HepG2 (cell line): Measurements from ENCODE around the gene MLST8. TPM values are rescaled to one million over a fixed set of nuclear protein-coding genes. Genes with fewer than 3 reads are reported as not detected.

ENCODE experiments used
- AKAP8 ChIP-seq: sonication (generic); formaldehyde crosslinking; IDR thresholded peaks from 2 replicates; pipeline ENCODE4 v1.5.1; 2020; ENCODE audit warnings: mild to moderate bottlenecking, missing genetic modification reagents
- CCDC6 ChIP-seq: sonication (generic); formaldehyde crosslinking; IDR thresholded peaks from 2 replicates; pipeline ENCODE4 v1.8.1; 2022; ENCODE audit warnings: mild to moderate bottlenecking, missing genetic modification reagents, moderate library complexity
- CREM ChIP-seq, 2 experiments: sonication (generic) in 1 of 2; formaldehyde crosslinking in 1 of 2; IDR thresholded peaks; 2 replicates each; pipeline versions ENCODE4 v1.4.0 to v1.6.1; 2016 to 2020; ENCODE audit warnings: antibody characterized with exemption in 1 of 2, mild to moderate bottlenecking in 1 of 2, missing genetic modification reagents in 1 of 2
- FOXK1 ChIP-seq: sonication (generic); formaldehyde crosslinking; IDR thresholded peaks from 2 replicates; pipeline ENCODE4 v1.4.0; 2020; ENCODE audit warnings: low read depth, missing genetic modification reagents, borderline replicate concordance
- GABPA ChIP-seq, 2 experiments: IDR thresholded peaks; 2 replicates each; pipeline ENCODE4 v1.6.1; 2011 to 2016; ENCODE audit warnings: low read depth in 2 of 2, low read length in 1 of 2, missing biosample characterization in 1 of 2, missing genetic modification characterization in 1 of 2
- KLF15 ChIP-seq: sonication (generic); formaldehyde crosslinking; IDR thresholded peaks from 2 replicates; pipeline ENCODE4 v1.8.1; 2023; ENCODE audit warnings: borderline replicate concordance, mild to moderate bottlenecking, inconsistent platforms, missing genetic modification reagents, mixed read lengths
- KLF9 ChIP-seq: IDR thresholded peaks from 2 replicates; pipeline ENCODE4 v1.6.1; 2016; ENCODE audit warnings: low read depth
- MTF2 ChIP-seq: sonication (generic); formaldehyde crosslinking; IDR thresholded peaks from 2 replicates; pipeline ENCODE4 v1.5.0; 2020; ENCODE audit warnings: missing genetic modification reagents, borderline replicate concordance
- NR0B2 ChIP-seq: sonication (generic); formaldehyde crosslinking; IDR thresholded peaks from 2 replicates; pipeline ENCODE4 v1.4.0; 2020; ENCODE audit warnings: mild to moderate bottlenecking, missing genetic modification reagents
- RBM39 ChIP-seq: fragments of 200-400 bp; formaldehyde crosslinking; IDR thresholded peaks from one replicate; pipeline ENCODE4 v1.6.1; 2018; ENCODE audit warnings: antibody characterized with exemption, mild to moderate bottlenecking, low read depth, low read length; ENCODE audit not compliant: poor library complexity, severe bottlenecking
- RFXAP ChIP-seq: sonication (generic); formaldehyde crosslinking; IDR thresholded peaks from 2 replicates; pipeline ENCODE4 v1.4.0; 2020; ENCODE audit warnings: missing genetic modification reagents, borderline replicate concordance
- SAP130 ChIP-seq: IDR thresholded peaks from 2 replicates; pipeline ENCODE4 v1.6.1; 2016; ENCODE audit warnings: low read depth
- SOX5 ChIP-seq: IDR thresholded peaks from 2 replicates; pipeline ENCODE4 v1.6.1; 2016; ENCODE audit warnings: borderline replicate concordance
- THAP9 ChIP-seq: sonication (generic); formaldehyde crosslinking; IDR thresholded peaks from 2 replicates; pipeline ENCODE4; 2020; ENCODE audit warnings: missing genetic modification reagents, mild to moderate bottlenecking, borderline replicate concordance
- ZBTB44 ChIP-seq: sonication (generic); formaldehyde crosslinking; IDR thresholded peaks from 2 replicates; pipeline ENCODE4 v1.4.0; 2020; ENCODE audit warnings: missing genetic modification reagents
- ZNF282 ChIP-seq: fragments of 450-650 bp; IDR thresholded peaks from 2 replicates; pipeline ENCODE4 v1.6.1; 2018; ENCODE audit not compliant: partially characterized antibody
- ZNF331 ChIP-seq: sonication (generic); formaldehyde crosslinking; IDR thresholded peaks from 2 replicates; pipeline ENCODE4 v1.4.0; 2020; ENCODE audit warnings: missing genetic modification reagents
- ZNF549 ChIP-seq: sonication (generic); formaldehyde crosslinking; IDR thresholded peaks from 2 replicates; pipeline ENCODE4 v1.5.0; 2020; ENCODE audit warnings: missing genetic modification reagents
- ZNF598 ChIP-seq: sonication (generic); formaldehyde crosslinking; IDR thresholded peaks from 2 replicates; pipeline ENCODE4 v1.5.1; 2020; ENCODE audit warnings: mild to moderate bottlenecking, missing genetic modification reagents, borderline replicate concordance
- ZNF607 ChIP-seq: sonication (generic); formaldehyde crosslinking; IDR thresholded peaks from 2 replicates; pipeline ENCODE4 v1.5.1; 2020; ENCODE audit warnings: missing genetic modification reagents, mild to moderate bottlenecking, borderline replicate concordance
- ZNF775 ChIP-seq: sonication (generic); formaldehyde crosslinking; IDR thresholded peaks from 2 replicates; pipeline ENCODE4 v1.4.0; 2020; ENCODE audit warnings: missing genetic modification reagents, mild to moderate bottlenecking, moderate library complexity, borderline replicate concordance
- ZUFSP ChIP-seq: sonication (generic); formaldehyde crosslinking; IDR thresholded peaks from 2 replicates; pipeline ENCODE4 v1.9.0; 2021; ENCODE audit warnings: missing genetic modification reagents, mild to moderate bottlenecking, borderline replicate concordance
- polyA plus RNA-seq, 8 experiments: library from polyadenylated mRNA; depleted of rRNA in 3 of 8; stranded (reverse) in 7 of 8; unstranded in 1 of 8; fragments of >200 nt; fragmentation: Illumina TruSeq in 4 of 8; extraction: Trizol in 4 of 8; gene quantifications; 2 replicates each; pipeline versions ENCODE4 v1.2.1 to v1.2.3, GENCODE V29; 2011 to 2016; ENCODE audit warnings: low read depth in 4 of 8, missing spikeins in 1 of 8, mixed read lengths in 1 of 8; ENCODE audit not compliant: insufficient read depth in 1 of 8
- total RNA-seq, 5 experiments: library from RNA; depleted of rRNA; stranded (reverse); fragments of >200 nt; fragmentation: Illumina TruSeq; extraction: Trizol; gene quantifications; 2 replicates each; pipeline ENCODE4 v1.2.3, GENCODE V29; 2016; ENCODE audit warnings: low read depth in 1 of 5

The MLST8 gene
- total and polyA plus RNA-seq, 2 of the 13 experiments (the other 11 are each of a cell fraction or from before 2014, with no cell fraction given) = 30.8 to 72.7 TPM

GRCh38 chr16:2157480-2158261 lies 47.6 kb upstream of the MLST8 start (continued):
- no peak for TF ChIP-seq ZUFSP (CRISPR knock-in tag)
- no peak for TF ChIP-seq ZNF282
- no peak for TF ChIP-seq KLF15 (CRISPR knock-in tag)
- TF ChIP-seq ZNF598 (CRISPR knock-in tag) = no peak
- no peak for TF ChIP-seq CCDC6 (CRISPR knock-in tag)
- no peak for TF ChIP-seq ZNF607 (CRISPR knock-in tag)
- peak; percentile 97 for TF ChIP-seq SAP130 (CRISPR knock-in tag)
- peak; percentile 60; the same call in 1 of the 2 replicates for TF ChIP-seq FOXK1
- peak; percentile 54; the same call in 1 of the 2 replicates for TF ChIP-seq THAP9
- no peak for TF ChIP-seq ZBTB44 (CRISPR knock-in tag)
- peak; percentile 47 for TF ChIP-seq RBM39
- peak; percentile 93; the same call in 1 of the 2 replicates for TF ChIP-seq AKAP8
- TF ChIP-seq SOX5 (CRISPR knock-in tag) = peak; percentile 70; the same call in 1 of the 2 replicates
- TF ChIP-seq NR0B2 (CRISPR knock-in tag) = no peak
- TF ChIP-seq ZNF549 (CRISPR knock-in tag) = no peak
- TF ChIP-seq CREM (IDR thresholded peaks at IDR 0.05) = peak; percentile 53; the same call in 1 of the 2 replicates
- TF ChIP-seq CREM (CRISPR knock-in tag; IDR thresholded peaks at IDR 0.05) = no peak
- no peak for TF ChIP-seq KLF9 (CRISPR knock-in tag)
- TF ChIP-seq ZNF775 (CRISPR knock-in tag) = no peak
- no peak for TF ChIP-seq GABPA (IDR thresholded peaks at IDR 0.05; ENCODE audit: low read depth, low read length)
- peak; percentile 58 for TF ChIP-seq GABPA (CRISPR knock-in tag; IDR thresholded peaks at IDR 0.05; ENCODE audit: low read depth)
- TF ChIP-seq RFXAP (CRISPR knock-in tag) = no peak
- TF ChIP-seq MTF2 (CRISPR knock-in tag) = no peak
- peak; percentile 80 for TF ChIP-seq ZNF331 (CRISPR knock-in tag)
